Activated naive CD4-positive, alpha-beta T cell treated with anti-CD3 and anti-CD28 coated beads, Interleukin-2, amount 50 U/mL, for 24 hours (primary cell): ENCODE measurements around the gene B9D2.
A peak's percentile ranks its signal among the peaks of the same experiment; 100 is the strongest.

Experiments
- H3K27ac Mint-ChIP-seq: one replicate; pipeline ENCODE4 v1.8.0; 2021; ENCODE audit warnings: mild to moderate bottlenecking, mixed read lengths
- H3K27me3 Mint-ChIP-seq: one replicate; pipeline ENCODE4 v1.8.0; 2021; ENCODE audit warnings: mixed read lengths
- H3K36me3 Mint-ChIP-seq: one replicate; pipeline ENCODE4 v1.8.0; 2021; ENCODE audit warnings: mixed read lengths
- H3K4me1 Mint-ChIP-seq: one replicate; pipeline ENCODE4 v1.8.0; 2021; ENCODE audit warnings: mixed read lengths
- H3K4me3 Mint-ChIP-seq: one replicate; pipeline ENCODE4 v1.8.0; 2021; ENCODE audit warnings: mild to moderate bottlenecking, mixed read lengths
- H3K9me3 Mint-ChIP-seq: one replicate; pipeline ENCODE4 v1.8.0; 2021; ENCODE audit warnings: mixed read lengths

Gene B9D2

GRCh38 chr19:41328842-41329225 lies 35.1 kb downstream of the B9D2 start:
- no peaks in the 10 kb centered on the region for H3K27me3 Mint-ChIP-seq
- no peaks in the 10 kb centered on the region for H3K9me3 Mint-ChIP-seq
- H3K4me3 Mint-ChIP-seq: peak overlapping the region; percentile 85
- H3K36me3 Mint-ChIP-seq: peaks cover 13% of the 10 kb centered on the region
- H3K27ac Mint-ChIP-seq: peak overlapping the region; percentile 98
- H3K4me1 Mint-ChIP-seq: peaks cover 71% of the 10 kb centered on the region

GRCh38 chr19:41328157-41328841 lies 35.6 kb downstream of the B9D2 start:
- H3K4me1 Mint-ChIP-seq: peaks cover 72% of the 10 kb centered on the region
- H3K4me3 Mint-ChIP-seq: peak overlapping the region; percentile 85
- H3K36me3 Mint-ChIP-seq: peaks cover 13% of the 10 kb centered on the region

GRCh38 chr19:41327576-41328156 lies 36.3 kb downstream of the B9D2 start:
- peak overlapping the region; percentile 85 for H3K4me3 Mint-ChIP-seq
- peak overlapping the region; percentile 98 for H3K27ac Mint-ChIP-seq
- peaks cover 75% of the 10 kb centered on the region for H3K4me1 Mint-ChIP-seq
- no peaks in the 10 kb centered on the region for H3K9me3 Mint-ChIP-seq
- H3K36me3 Mint-ChIP-seq: peaks cover 12% of the 10 kb centered on the region
- no peaks in the 10 kb centered on the region for H3K27me3 Mint-ChIP-seq

More at GRCh38 chr19:41328157-41328841, 35.6 kb downstream of the B9D2 start:
- Mint-ChIP-seq H3K27ac (peak overlapping the region; percentile 98), H3K27me3 (no peaks in the 10 kb centered on the region), H3K9me3 (no peaks in the 10 kb centered on the region)

- Mint-ChIP-seq H3K4me3 (peak overlapping the region; percentile 81), H3K27ac (peak overlapping the region; percentile 97), H3K9me3 (no peaks in the 10 kb centered on the region), H3K36me3 (peaks cover 12% of the 10 kb centered on the region), H3K4me1 (peaks cover 70% of the 10 kb centered on the region), H3K27me3 (no peaks in the 10 kb centered on the region)
Measured at GRCh38 chr19:41327076-41327575, 36.8 kb downstream of the B9D2 start.

GRCh38 chr19:41325947-41326706 lies 37.8 kb downstream of the B9D2 start:
- H3K27me3 Mint-ChIP-seq: no peaks in the 10 kb centered on the region
- H3K9me3 Mint-ChIP-seq: no peaks in the 10 kb centered on the region
- peak overlapping the region; percentile 81 for H3K4me3 Mint-ChIP-seq
- H3K4me1 Mint-ChIP-seq: peaks cover 63% of the 10 kb centered on the region
- H3K27ac Mint-ChIP-seq: peak overlapping the region; percentile 97
- H3K36me3 Mint-ChIP-seq: peaks cover 6% of the 10 kb centered on the region

GRCh38 chr19:41325640-41325946 lies 38.4 kb downstream of the B9D2 start:
- peaks cover 6% of the 10 kb centered on the region for H3K36me3 Mint-ChIP-seq
- peak overlapping the region; percentile 85 for H3K27ac Mint-ChIP-seq
- no peaks in the 10 kb centered on the region for H3K27me3 Mint-ChIP-seq
- no peak overlapping the region for H3K4me3 Mint-ChIP-seq
- no peaks in the 10 kb centered on the region for H3K9me3 Mint-ChIP-seq
- peaks cover 61% of the 10 kb centered on the region for H3K4me1 Mint-ChIP-seq

- Mint-ChIP-seq H3K36me3 (peaks cover 3% of the 10 kb centered on the region), H3K27me3 (no peaks in the 10 kb centered on the region), H3K9me3 (no peaks in the 10 kb centered on the region), H3K27ac (peak overlapping the region; percentile 92), H3K4me1 (peaks cover 57% of the 10 kb centered on the region), H3K4me3 (no peak overlapping the region)
Measured at GRCh38 chr19:41324921-41325639, 38.9 kb downstream of the B9D2 start.

GRCh38 chr19:41324231-41324702 lies 39.7 kb downstream of the B9D2 start:
- H3K4me1 Mint-ChIP-seq: peaks cover 57% of the 10 kb centered on the region
- no peaks in the 10 kb centered on the region for H3K27me3 Mint-ChIP-seq
- H3K4me3 Mint-ChIP-seq: no peak overlapping the region
- peak overlapping the region; percentile 92 for H3K27ac Mint-ChIP-seq
- peaks cover 3% of the 10 kb centered on the region for H3K36me3 Mint-ChIP-seq
- no peaks in the 10 kb centered on the region for H3K9me3 Mint-ChIP-seq

- Mint-ChIP-seq H3K27ac (peak overlapping the region; percentile 92), H3K36me3 (peaks cover 3% of the 10 kb centered on the region), H3K4me3 (no peak overlapping the region), H3K4me1 (peaks cover 50% of the 10 kb centered on the region), H3K27me3 (no peaks in the 10 kb centered on the region), H3K9me3 (no peaks in the 10 kb centered on the region)
Measured at GRCh38 chr19:41323430-41324125, 40.4 kb downstream of the B9D2 start.

- H3K9me3 Mint-ChIP-seq: no peaks in the 10 kb centered on the region
- H3K36me3 Mint-ChIP-seq: peaks cover 3% of the 10 kb centered on the region
- no peak overlapping the region for H3K4me3 Mint-ChIP-seq
- peak overlapping the region; percentile 92 for H3K27ac Mint-ChIP-seq
- H3K4me1 Mint-ChIP-seq: peaks cover 45% of the 10 kb centered on the region
- H3K27me3 Mint-ChIP-seq: no peaks in the 10 kb centered on the region
Measured at GRCh38 chr19:41323023-41323422, 40.9 kb downstream of the B9D2 start.

- Mint-ChIP-seq H3K4me3 (no peak overlapping the region), H3K27me3 (no peaks in the 10 kb centered on the region), H3K27ac (peak overlapping the region; percentile 52), H3K4me1 (peaks cover 40% of the 10 kb centered on the region), H3K9me3 (no peaks in the 10 kb centered on the region), H3K36me3 (peaks cover 5% of the 10 kb centered on the region)
Measured at GRCh38 chr19:41322451-41322850, 41.5 kb downstream of the B9D2 start.

- peak overlapping the region; percentile 41 for H3K27ac Mint-ChIP-seq
- H3K27me3 Mint-ChIP-seq: no peaks in the 10 kb centered on the region
- no peak overlapping the region for H3K4me3 Mint-ChIP-seq
- H3K4me1 Mint-ChIP-seq: peaks cover 41% of the 10 kb centered on the region
- peaks cover 9% of the 10 kb centered on the region for H3K36me3 Mint-ChIP-seq
- H3K9me3 Mint-ChIP-seq: no peaks in the 10 kb centered on the region
Measured at GRCh38 chr19:41321600-41322270, 42.2 kb downstream of the B9D2 start.

- no peaks in the 10 kb centered on the region for H3K9me3 Mint-ChIP-seq
- H3K4me3 Mint-ChIP-seq: no peak overlapping the region
- H3K4me1 Mint-ChIP-seq: peaks cover 41% of the 10 kb centered on the region
- H3K27me3 Mint-ChIP-seq: no peaks in the 10 kb centered on the region
- peaks cover 10% of the 10 kb centered on the region for H3K36me3 Mint-ChIP-seq
- H3K27ac Mint-ChIP-seq: no peak overlapping the region
Measured at GRCh38 chr19:41321204-41321599, 42.7 kb downstream of the B9D2 start.

- Mint-ChIP-seq H3K4me3 (no peak overlapping the region), H3K4me1 (peaks cover 39% of the 10 kb centered on the region), H3K9me3 (no peaks in the 10 kb centered on the region), H3K36me3 (peaks cover 10% of the 10 kb centered on the region), H3K27me3 (no peaks in the 10 kb centered on the region), H3K27ac (no peak overlapping the region)
Measured at GRCh38 chr19:41320568-41320967, 43.4 kb downstream of the B9D2 start.
